Adrenal gland (tissue), 5 donors: ENCODE measurements around the gene ANKMY1.

Experiments
- POLR2A ChIP-seq, 2 donors: fragments of 450-650 bp; IDR thresholded peaks; one replicate each; pipeline ENCODE4 v1.6.1; 2017; ENCODE audit warnings: antibody characterized with exemption in 2 of 2, mild to moderate bottlenecking in 2 of 2, moderate library complexity in 1 of 2
- TF ChIP-seq, protein P1 (sequence below), 6 experiments: fragments of 450-650 bp in 4 of 6; fragments of 200-600 bp in 2 of 6; sonication (generic) in 1 of 6; IDR thresholded peaks; 1 replicate in 5 of 6; 2 replicates in 1 of 6; pipeline versions ENCODE4 v1.5.1 to v1.8.0; 2016 to 2021; ENCODE audit warnings: antibody characterized with exemption in 6 of 6, mild to moderate bottlenecking in 2 of 6, moderate library complexity in 1 of 6
- donor health status: DM: no; HTN: no; CAD: no.

DNA sequence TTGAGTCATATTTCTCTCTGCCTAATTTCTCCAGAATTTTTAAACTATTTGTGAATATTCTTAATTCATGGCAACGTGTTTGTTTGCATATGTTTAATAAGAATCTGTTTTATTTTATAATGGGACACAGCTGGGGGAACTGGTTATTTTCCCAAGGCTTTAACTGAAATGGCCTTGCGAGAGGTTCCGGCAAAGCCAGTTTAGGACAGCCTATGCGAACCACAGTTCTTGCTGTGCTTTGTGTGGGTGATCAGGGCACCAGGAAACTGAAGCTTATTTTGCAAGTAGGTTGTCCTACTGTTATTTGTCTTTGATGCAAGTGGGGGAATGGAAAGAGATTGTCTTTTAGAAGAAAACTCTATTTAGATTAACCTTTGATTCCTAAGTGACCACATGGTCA, 6.5 kb downstream of the ANKMY1 start:
- TF ChIP-seq, protein P1, sequence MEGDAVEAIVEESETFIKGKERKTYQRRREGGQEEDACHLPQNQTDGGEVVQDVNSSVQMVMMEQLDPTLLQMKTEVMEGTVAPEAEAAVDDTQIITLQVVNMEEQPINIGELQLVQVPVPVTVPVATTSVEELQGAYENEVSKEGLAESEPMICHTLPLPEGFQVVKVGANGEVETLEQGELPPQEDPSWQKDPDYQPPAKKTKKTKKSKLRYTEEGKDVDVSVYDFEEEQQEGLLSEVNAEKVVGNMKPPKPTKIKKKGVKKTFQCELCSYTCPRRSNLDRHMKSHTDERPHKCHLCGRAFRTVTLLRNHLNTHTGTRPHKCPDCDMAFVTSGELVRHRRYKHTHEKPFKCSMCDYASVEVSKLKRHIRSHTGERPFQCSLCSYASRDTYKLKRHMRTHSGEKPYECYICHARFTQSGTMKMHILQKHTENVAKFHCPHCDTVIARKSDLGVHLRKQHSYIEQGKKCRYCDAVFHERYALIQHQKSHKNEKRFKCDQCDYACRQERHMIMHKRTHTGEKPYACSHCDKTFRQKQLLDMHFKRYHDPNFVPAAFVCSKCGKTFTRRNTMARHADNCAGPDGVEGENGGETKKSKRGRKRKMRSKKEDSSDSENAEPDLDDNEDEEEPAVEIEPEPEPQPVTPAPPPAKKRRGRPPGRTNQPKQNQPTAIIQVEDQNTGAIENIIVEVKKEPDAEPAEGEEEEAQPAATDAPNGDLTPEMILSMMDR (IDR thresholded peaks at IDR 0.05): no peak
- no peak for TF ChIP-seq POLR2A (IDR thresholded peaks at IDR 0.05)
